Caco-2 (cell line): ENCODE data around the gene HDHD5. TPM values are rescaled to one million over a fixed set of nuclear protein-coding genes. Genes with fewer than 3 reads are reported as not detected.
A peak's percentile ranks its signal among the peaks of the same experiment; 100 is the strongest.

Source experiments
- BruUV-seq: library from RNA; stranded (reverse); fragments of 400-500 nt; replicated peaks from 2 replicates; lab custom pipeline; 2021; lab: Mats Ljungman, UMichigan
- CTCF ChIA-PET: fragments of 300-600 bp; sonication (Branson Sonifier 250); formaldehyde crosslinking; loops from one replicate; lab custom pipeline; 2022; ENCODE audit warnings: antibody characterized with exemption; lab: Charles Lee
- POLR2A ChIA-PET: fragments of 300-600 bp; sonication (Branson Sonifier 250); formaldehyde crosslinking; loops from one replicate; lab custom pipeline; 2022; ENCODE audit warnings: antibody characterized with exemption; lab: Charles Lee
- DNase-seq, 2 experiments: peaks; one replicate each; pipeline versions ENCODE4 v3.0.0 to v3.0.0-alpha.2; 2020 to 2022
- H3K27me3 ChIP-seq: replicated peaks from 2 replicates; pipeline ENCODE4 v1.6.0; 2011; ENCODE audit warnings: low read length; ENCODE audit not compliant: control insufficient read depth, insufficient read depth
- H3K36me3 ChIP-seq: 2 replicates; pipeline ENCODE4 v1.5.1; 2011; ENCODE audit warnings: low read length; ENCODE audit not compliant: control insufficient read depth, insufficient read depth
- H3K4me1 ChIP-seq: fragments of 250-450 bp; sonication (Bioruptor Pico); 2 replicates; pipeline ENCODE4 v1.5.1; 2020; ENCODE audit warnings: mild to moderate bottlenecking
- H3K4me3 ChIP-seq: 2 replicates; pipeline ENCODE4 v1.5.1; 2011; ENCODE audit warnings: low read depth, mild to moderate bottlenecking, control low read depth, low read length
- H3K9me3 ChIP-seq: fragments of 250-450 bp; sonication (Bioruptor Pico); 2 replicates; pipeline ENCODE4 v1.5.1; 2020; ENCODE audit warnings: mild to moderate bottlenecking, moderate library complexity
- H3K27ac Mint-ChIP-seq: one replicate; pipeline ENCODE4 v1.8.0; 2022; ENCODE audit warnings: mixed read lengths; ENCODE audit not compliant: unreplicated experiment
- H3K27me3 Mint-ChIP-seq: one replicate; pipeline ENCODE4 v1.8.0; 2022; ENCODE audit warnings: mixed read lengths; ENCODE audit not compliant: insufficient read depth, unreplicated experiment
- H3K36me3 Mint-ChIP-seq: one replicate; pipeline ENCODE4 v1.8.0; 2022; ENCODE audit warnings: mild to moderate bottlenecking, mixed read lengths; ENCODE audit not compliant: insufficient read depth, unreplicated experiment
- H3K4me1 Mint-ChIP-seq: one replicate; pipeline ENCODE4 v1.8.0; 2022; ENCODE audit warnings: low read depth, mixed read lengths; ENCODE audit not compliant: unreplicated experiment
- H3K4me3 Mint-ChIP-seq: one replicate; pipeline ENCODE4 v1.8.0; 2022; ENCODE audit warnings: mild to moderate bottlenecking, moderate library complexity, mixed read lengths; ENCODE audit not compliant: unreplicated experiment
- H3K9me3 Mint-ChIP-seq: one replicate; pipeline ENCODE4 v1.8.0; 2022; ENCODE audit warnings: mixed read lengths; ENCODE audit not compliant: unreplicated experiment
- CTCF ChIP-seq, 2 experiments: fragments of 200-600 bp in 1 of 2; IDR thresholded peaks; 1 replicate in 1 of 2; 2 replicates in 1 of 2; pipeline versions ENCODE4 v1.5.1 to v1.8.0; 2011 to 2022; ENCODE audit warnings: antibody characterized with exemption in 1 of 2, control low read depth in 1 of 2, inconsistent platforms in 1 of 2, low read depth in 1 of 2, low read length in 1 of 2, mild to moderate bottlenecking in 1 of 2, moderate library complexity in 1 of 2; ENCODE audit not compliant: insufficient read depth in 1 of 2, severe bottlenecking in 1 of 2, unreplicated experiment in 1 of 2
- intact Hi-C: fragments of 100-400 bp; cut with micrococcal nuclease; formaldehyde crosslinking; loops from one replicate; pipeline ENCODE4 v1.10.0; 2022; ENCODE audit not compliant: unreplicated experiment
- total RNA-seq: library from RNA; stranded (reverse); gene quantifications from 2 replicates; pipeline ENCODE4 v1.2.3, GENCODE V29; 2022

The HDHD5 gene
- total RNA-seq, 1 experiment from 2014 or later = 57.0 TPM

- intact Hi-C loops = no loop called here
- H3K27me3 Mint-ChIP-seq = no peaks in the 10 kb centered on the region
- no peaks in the 10 kb centered on the region for H3K9me3 Mint-ChIP-seq
- H3K36me3 ChIP-seq = peaks cover 1% of the 10 kb centered on the region; the same call in 1 of the 2 replicates
- POLR2A ChIA-PET = no interaction called here
- no peak overlapping the region for H3K27ac Mint-ChIP-seq
- H3K9me3 ChIP-seq = no peaks in the 10 kb centered on the region
- H3K36me3 Mint-ChIP-seq = peaks cover 20% of the 10 kb centered on the region
- TSS peak; percentile 73 for BruUV-seq
- no peak for DNase-seq
- no peaks in the 10 kb centered on the region for H3K4me1 Mint-ChIP-seq
- no peak for TF ChIP-seq CTCF (IDR thresholded peaks at IDR 0.05; ENCODE audit: insufficient read depth in 1 of 2, low read depth in 1 of 2, low read length in 1 of 2, severe bottlenecking in 1 of 2, unreplicated experiment in 1 of 2)
- no peak overlapping the region for H3K4me3 ChIP-seq
- no peaks in the 10 kb centered on the region for H3K27me3 ChIP-seq
- CTCF ChIA-PET = no interaction called here
- no peaks in the 10 kb centered on the region for H3K4me1 ChIP-seq
- no peak overlapping the region for H3K4me3 Mint-ChIP-seq
Measured at GRCh38 chr22:17137861-17138425, 21.1 kb downstream of the HDHD5 start.

GRCh38 chr22:17137170-17137569 is 21.9 kb downstream of the HDHD5 start:
- H3K9me3 ChIP-seq = no peaks in the 10 kb centered on the region
- no peak for TF ChIP-seq CTCF (IDR thresholded peaks at IDR 0.05; ENCODE audit: insufficient read depth in 1 of 2, low read depth in 1 of 2, low read length in 1 of 2, severe bottlenecking in 1 of 2, unreplicated experiment in 1 of 2)
- POLR2A ChIA-PET = no interaction called here

GRCh38 chr22:17135153-17135760 is 23.8 kb downstream of the HDHD5 start:
- H3K4me3 Mint-ChIP-seq = no peak overlapping the region
- POLR2A ChIA-PET = no interaction called here
- peak in 1 of 2 experiments; percentile 19 for DNase-seq
- peaks cover 13% of the 10 kb centered on the region for H3K36me3 Mint-ChIP-seq
- Histone ChIP-seq H3K4me3 (no peak overlapping the region), H3K9me3 (no peaks in the 10 kb centered on the region), H3K27me3 (no peaks in the 10 kb centered on the region), H3K4me1 (no peaks in the 10 kb centered on the region), H3K36me3 (no peaks in the 10 kb centered on the region)
- no peaks in the 10 kb centered on the region for H3K27me3 Mint-ChIP-seq
- CTCF ChIA-PET = interaction anchor here (0.6 kb wide), 1 partner anchor 52 kb away, joined by 10 read pairs; no protein-coding TSS in a partner anchor
- no peaks in the 10 kb centered on the region for H3K4me1 Mint-ChIP-seq
- H3K9me3 Mint-ChIP-seq = no peaks in the 10 kb centered on the region
- H3K27ac Mint-ChIP-seq = no peak overlapping the region
- intact Hi-C loops = no loop called here
- no TSS peak for BruUV-seq
- no peak for TF ChIP-seq CTCF (IDR thresholded peaks at IDR 0.05; ENCODE audit: insufficient read depth in 1 of 2, low read depth in 1 of 2, low read length in 1 of 2, severe bottlenecking in 1 of 2, unreplicated experiment in 1 of 2)

More at GRCh38 chr22:17137170-17137569, 21.9 kb downstream of the HDHD5 start:
- H3K4me1 Mint-ChIP-seq = no peaks in the 10 kb centered on the region
- Histone ChIP-seq H3K4me3 (no peak overlapping the region), H3K27me3 (no peaks in the 10 kb centered on the region), H3K4me1 (no peaks in the 10 kb centered on the region), H3K36me3 (no peaks in the 10 kb centered on the region)
- H3K36me3 Mint-ChIP-seq = peaks cover 17% of the 10 kb centered on the region
- no peak overlapping the region for H3K27ac Mint-ChIP-seq
- H3K27me3 Mint-ChIP-seq = no peaks in the 10 kb centered on the region
- CTCF ChIA-PET = no interaction called here
- DNase-seq = no peak
- H3K9me3 Mint-ChIP-seq = no peaks in the 10 kb centered on the region
- BruUV-seq = no TSS peak
- no peak overlapping the region for H3K4me3 Mint-ChIP-seq
- intact Hi-C loops = no loop called here
